ENCODE data around the gene USP54. TPM values are rescaled to one million over a fixed set of nuclear protein-coding genes. Genes with fewer than 3 reads are reported as not detected.

Gene USP54
- total RNA-seq, 1 donor from 2014 or later: 64.2 TPM

DNA sequence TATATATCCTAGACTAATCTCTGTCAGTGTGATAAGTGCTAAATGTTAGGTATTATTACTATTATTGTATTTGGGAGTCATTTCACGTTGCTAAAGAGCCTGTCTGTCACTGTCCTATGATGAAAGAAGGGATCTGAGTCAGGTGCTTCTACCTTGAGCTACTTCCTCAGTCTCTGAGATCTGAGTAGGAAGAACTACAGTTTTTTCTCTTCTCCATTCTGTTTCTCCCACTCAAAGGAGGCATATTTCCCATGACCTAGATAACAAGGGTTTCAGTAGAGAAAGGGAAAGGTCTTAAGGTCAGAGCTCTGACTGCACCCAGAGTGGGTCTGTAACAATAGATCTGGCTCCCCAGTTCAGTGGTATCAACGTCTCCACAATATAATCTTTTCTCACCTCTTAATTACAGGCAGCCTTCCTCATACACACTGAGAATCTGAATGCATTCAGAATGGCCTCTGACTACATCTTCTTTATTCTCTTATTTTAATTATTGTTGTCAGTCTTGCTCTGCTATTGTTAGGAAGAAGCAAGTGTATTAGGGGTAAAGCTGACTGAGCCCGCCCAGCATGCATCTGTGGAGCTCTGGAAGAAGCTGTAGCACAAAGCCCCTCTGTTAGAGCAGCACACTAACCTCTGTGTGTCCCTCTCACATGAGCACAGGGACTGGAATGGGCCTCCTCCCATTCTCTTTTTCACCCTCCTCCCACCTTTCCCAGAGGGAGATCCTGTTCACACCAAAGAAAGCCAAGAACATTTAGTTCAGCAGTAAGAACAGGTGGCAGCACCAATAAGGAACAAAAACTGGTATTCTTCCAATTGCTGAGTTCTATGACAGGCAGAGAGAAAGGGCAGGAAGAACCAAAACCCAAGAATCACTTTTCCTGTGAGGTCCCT is 38.1 kb downstream of the USP54 start:
- no peaks in the 10 kb centered on the region for H3K27me3 ChIP-seq (ENCODE audit: control insufficient read depth, insufficient read depth, low read length)
- TF ChIP-seq, protein P1, sequence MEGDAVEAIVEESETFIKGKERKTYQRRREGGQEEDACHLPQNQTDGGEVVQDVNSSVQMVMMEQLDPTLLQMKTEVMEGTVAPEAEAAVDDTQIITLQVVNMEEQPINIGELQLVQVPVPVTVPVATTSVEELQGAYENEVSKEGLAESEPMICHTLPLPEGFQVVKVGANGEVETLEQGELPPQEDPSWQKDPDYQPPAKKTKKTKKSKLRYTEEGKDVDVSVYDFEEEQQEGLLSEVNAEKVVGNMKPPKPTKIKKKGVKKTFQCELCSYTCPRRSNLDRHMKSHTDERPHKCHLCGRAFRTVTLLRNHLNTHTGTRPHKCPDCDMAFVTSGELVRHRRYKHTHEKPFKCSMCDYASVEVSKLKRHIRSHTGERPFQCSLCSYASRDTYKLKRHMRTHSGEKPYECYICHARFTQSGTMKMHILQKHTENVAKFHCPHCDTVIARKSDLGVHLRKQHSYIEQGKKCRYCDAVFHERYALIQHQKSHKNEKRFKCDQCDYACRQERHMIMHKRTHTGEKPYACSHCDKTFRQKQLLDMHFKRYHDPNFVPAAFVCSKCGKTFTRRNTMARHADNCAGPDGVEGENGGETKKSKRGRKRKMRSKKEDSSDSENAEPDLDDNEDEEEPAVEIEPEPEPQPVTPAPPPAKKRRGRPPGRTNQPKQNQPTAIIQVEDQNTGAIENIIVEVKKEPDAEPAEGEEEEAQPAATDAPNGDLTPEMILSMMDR (IDR thresholded peaks at IDR 0.05; ENCODE audit: insufficient read depth, low read length, poor library complexity, severe bottlenecking): no peak
- H3K4me3 ChIP-seq (ENCODE audit: low read depth, low read length): no peak overlapping the region
- DNase-seq (ENCODE audit: low read depth): no peak
- H3K36me3 ChIP-seq (ENCODE audit: control insufficient read depth, insufficient read depth, low read length): no peaks in the 10 kb centered on the region

DNA sequence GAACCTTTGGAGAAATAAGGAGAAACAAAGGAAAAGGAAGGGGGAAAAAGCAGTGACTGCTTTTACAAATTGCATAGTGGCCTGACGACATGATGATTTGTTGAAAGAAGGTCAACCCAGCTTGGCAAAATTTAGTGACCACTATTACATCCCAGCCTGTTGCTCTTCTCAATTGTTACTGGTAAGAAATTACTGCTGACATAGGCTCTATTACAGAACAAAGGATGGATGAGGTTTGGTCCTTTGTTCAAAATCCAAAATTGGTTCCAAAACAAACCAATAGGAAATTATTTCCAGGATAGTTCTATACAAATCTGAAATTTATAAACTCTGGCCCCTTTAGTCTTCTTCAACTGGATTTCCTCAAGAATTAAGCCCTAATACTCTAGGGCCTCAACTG is 39.6 kb downstream of the USP54 start:
- Histone ChIP-seq H3K36me3 (ENCODE audit: control insufficient read depth, insufficient read depth, low read length) (no peaks in the 10 kb centered on the region), H3K4me3 (ENCODE audit: low read depth, low read length) (no peak overlapping the region), H3K27me3 (ENCODE audit: control insufficient read depth, insufficient read depth, low read length) (no peaks in the 10 kb centered on the region)
- DNase-seq (ENCODE audit: low read depth): no peak
- TF ChIP-seq, protein P1 (IDR thresholded peaks at IDR 0.05; ENCODE audit: insufficient read depth, low read length, poor library complexity, severe bottlenecking): no peak

DNA sequence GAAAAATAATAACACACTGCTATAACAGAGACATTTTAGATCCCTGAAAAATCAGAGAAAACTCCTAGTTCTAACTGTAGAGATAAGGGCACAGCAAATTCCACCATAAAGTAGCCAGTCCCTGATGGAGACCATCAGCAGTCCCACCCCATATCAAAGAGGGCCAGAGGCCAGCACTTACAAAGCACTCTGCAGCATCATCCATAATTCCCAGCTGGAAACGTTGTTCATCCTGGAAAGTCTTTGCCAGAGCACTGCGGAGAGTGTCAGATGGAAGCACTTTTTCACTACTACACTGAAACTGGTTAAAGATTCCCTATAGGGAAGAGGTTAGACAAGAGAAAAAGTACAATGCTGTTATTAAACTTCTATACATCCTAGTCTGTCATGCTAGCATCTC is 45.8 kb downstream of the USP54 start:
- no peak for DNase-seq (ENCODE audit: low read depth)
- Histone ChIP-seq H3K4me3 (ENCODE audit: low read depth, low read length) (no peak overlapping the region), H3K27me3 (ENCODE audit: control insufficient read depth, insufficient read depth, low read length) (no peaks in the 10 kb centered on the region), H3K36me3 (ENCODE audit: control insufficient read depth, insufficient read depth, low read length) (no peaks in the 10 kb centered on the region)
- TF ChIP-seq, protein P1 (IDR thresholded peaks at IDR 0.05; ENCODE audit: insufficient read depth, low read length, poor library complexity, severe bottlenecking): no peak

DNA sequence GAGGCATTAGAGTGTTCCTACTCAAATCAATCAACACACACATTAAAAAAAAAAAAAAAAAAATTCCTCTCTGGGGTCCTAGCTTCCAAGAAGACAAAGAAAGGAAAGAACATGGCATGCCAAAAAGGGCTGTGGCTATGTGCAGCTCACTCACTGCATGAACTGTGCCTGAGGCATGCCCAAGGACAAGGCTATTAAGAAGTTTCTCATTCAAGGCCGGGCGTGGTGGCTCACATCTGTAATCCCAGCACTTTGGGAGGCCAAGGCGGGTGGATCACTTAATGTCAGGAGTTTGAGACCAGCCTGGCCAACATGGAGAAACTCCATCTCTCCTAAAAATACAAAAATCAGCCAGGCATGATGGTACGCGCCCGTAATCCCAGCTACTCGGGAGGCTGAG is 53.4 kb downstream of the USP54 start:
- H3K36me3 ChIP-seq (ENCODE audit: control insufficient read depth, insufficient read depth, low read length): peaks cover 2% of the 10 kb centered on the region
- no peak for DNase-seq (ENCODE audit: low read depth)
- no peaks in the 10 kb centered on the region for H3K27me3 ChIP-seq (ENCODE audit: control insufficient read depth, insufficient read depth, low read length)
- no peak overlapping the region for H3K4me3 ChIP-seq (ENCODE audit: low read depth, low read length)
- TF ChIP-seq, protein P1 (IDR thresholded peaks at IDR 0.05; ENCODE audit: insufficient read depth, low read length, poor library complexity, severe bottlenecking): no peak

DNA sequence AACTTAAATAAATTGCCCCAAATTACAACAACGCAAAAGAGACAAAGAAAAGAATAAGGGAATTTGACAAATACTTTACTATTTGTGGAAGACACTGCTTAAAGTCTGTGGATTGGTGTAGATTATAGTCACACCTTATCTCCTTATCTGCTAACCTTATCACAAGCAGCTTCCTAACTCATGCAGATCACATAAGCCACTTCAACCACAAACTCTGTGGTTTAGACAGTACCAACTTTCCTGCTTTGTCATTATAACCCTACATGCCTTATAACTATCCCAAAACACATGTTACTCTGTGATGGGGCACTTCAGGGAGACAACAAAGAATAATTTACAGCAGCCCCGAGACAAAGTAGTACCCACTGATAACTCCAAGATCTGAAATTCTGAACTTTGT is 53.9 kb downstream of the USP54 start:
- no peak for DNase-seq (ENCODE audit: low read depth)
- TF ChIP-seq, protein P1 (IDR thresholded peaks at IDR 0.05; ENCODE audit: insufficient read depth, low read length, poor library complexity, severe bottlenecking): no peak
- H3K36me3 ChIP-seq (ENCODE audit: control insufficient read depth, insufficient read depth, low read length): peaks cover 2% of the 10 kb centered on the region
- no peaks in the 10 kb centered on the region for H3K27me3 ChIP-seq (ENCODE audit: control insufficient read depth, insufficient read depth, low read length)
- no peak overlapping the region for H3K4me3 ChIP-seq (ENCODE audit: low read depth, low read length)

DNA sequence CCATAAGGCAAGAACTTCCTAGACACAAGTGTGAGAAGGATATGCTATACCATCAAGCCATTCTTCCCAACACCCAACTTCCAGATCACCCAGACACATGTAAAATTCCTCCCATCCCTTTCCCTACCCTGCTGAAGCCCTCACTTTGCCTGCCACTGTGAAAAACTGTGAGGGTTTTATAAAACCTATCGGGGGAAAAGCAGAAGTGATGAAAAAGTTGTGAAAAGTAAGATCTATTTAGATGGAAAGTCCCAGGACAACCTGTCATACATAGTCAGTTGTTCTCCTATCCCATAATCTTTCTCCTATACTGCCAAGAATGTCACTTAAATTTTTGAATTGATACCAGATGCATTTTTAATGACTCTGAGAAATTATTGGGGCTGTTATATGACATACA is 56.3 kb downstream of the USP54 start:
- Histone ChIP-seq H3K4me3 (ENCODE audit: low read depth, low read length) (no peak overlapping the region), H3K36me3 (ENCODE audit: control insufficient read depth, insufficient read depth, low read length) (peaks cover 2% of the 10 kb centered on the region), H3K27me3 (ENCODE audit: control insufficient read depth, insufficient read depth, low read length) (no peaks in the 10 kb centered on the region)
- TF ChIP-seq, protein P1 (IDR thresholded peaks at IDR 0.05; ENCODE audit: insufficient read depth, low read length, poor library complexity, severe bottlenecking): no peak
- DNase-seq (ENCODE audit: low read depth): no peak
